HCT116 (cell line): ENCODE measurements around the gene SMYD3.

Experiments
- CBX3 ChIP-seq: IDR thresholded peaks from 2 replicates; pipeline ENCODE4 v1.6.1; 2012; ENCODE audit warnings: low read depth
- EGR1 ChIP-seq: IDR thresholded peaks from 2 replicates; pipeline ENCODE4 v1.6.1; 2012; ENCODE audit warnings: low read depth
- EZH2phosphoT487 ChIP-seq: fragments of 200-600 bp; IDR thresholded peaks from 2 replicates; pipeline ENCODE4 v1.6.1; 2018; ENCODE audit warnings: antibody characterized with exemption, borderline replicate concordance
- POLR2A ChIP-seq: IDR thresholded peaks from 2 replicates; pipeline ENCODE4 v1.7.0; 2011; ENCODE audit warnings: borderline replicate concordance; ENCODE audit not compliant: insufficient read depth, insufficient read length; ENCODE audit errors: extremely low read depth
- RAD21 ChIP-seq: IDR thresholded peaks from 2 replicates; pipeline ENCODE4 v1.6.1; 2012; ENCODE audit warnings: low read depth, mild to moderate bottlenecking
- SP1 ChIP-seq: IDR thresholded peaks from 2 replicates; pipeline ENCODE4 v1.6.1; 2012; ENCODE audit warnings: low read depth
- SRF ChIP-seq: IDR thresholded peaks from 2 replicates; pipeline ENCODE4 v1.6.1; 2012; ENCODE audit warnings: low read depth
- TCF7L2 ChIP-seq: IDR thresholded peaks from 2 replicates; pipeline ENCODE4 v1.7.0; 2011; ENCODE audit warnings: borderline replicate concordance, inconsistent platforms; ENCODE audit not compliant: insufficient read depth, insufficient read length; ENCODE audit errors: extremely low read depth
- TF ChIP-seq, protein P1 (sequence below), 3 experiments: fragments of 200-600 bp in 1 of 3; sonication (generic) in 1 of 3; IDR thresholded peaks in 2 of 3; conservative IDR thresholded peaks in 1 of 3; 2 replicates each; pipeline ENCODE4 v1.5.1; 2012 to 2017; ENCODE audit warnings: low read depth in 2 of 3, low read length in 2 of 3, antibody characterized with exemption in 1 of 3, borderline replicate concordance in 1 of 3, control low read depth in 1 of 3, mild to moderate bottlenecking in 1 of 3, mixed read lengths in 1 of 3, mixed run types in 1 of 3, moderate library complexity in 1 of 3; ENCODE audit not compliant: insufficient read depth in 1 of 3
- TF ChIP-seq, protein P2 (sequence below): IDR thresholded peaks from 2 replicates; pipeline ENCODE4 v1.6.1; 2012

DNA sequence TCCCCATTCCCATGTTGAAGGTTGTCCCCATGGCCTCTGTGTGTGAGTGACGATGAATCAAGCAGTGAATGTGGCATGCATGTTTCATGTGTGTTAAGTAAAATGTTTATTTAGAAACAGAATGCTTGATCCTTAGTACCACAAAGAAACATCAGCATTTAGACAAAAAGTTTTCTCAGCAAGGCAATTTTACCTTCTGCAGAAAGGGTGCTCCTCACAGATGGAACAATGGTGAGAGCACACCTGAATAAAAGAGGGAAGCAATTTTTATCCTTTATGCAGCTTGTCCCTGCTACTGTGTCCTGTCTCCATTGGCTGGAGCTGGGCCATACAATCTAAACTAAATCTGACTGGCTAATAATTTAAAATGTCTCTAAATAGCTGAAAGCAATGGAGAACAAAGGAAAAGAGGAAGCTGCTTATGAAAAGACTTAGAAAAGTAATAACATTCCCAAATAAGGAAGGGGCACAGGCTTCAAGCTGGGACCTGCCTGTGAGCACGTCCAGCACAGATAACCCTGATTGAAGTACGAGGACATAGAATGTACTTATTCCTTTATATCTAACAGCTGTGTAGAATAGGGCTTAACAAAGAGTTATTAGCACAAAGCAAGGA is 8.4 kb upstream of the SMYD3 start:
- TF ChIP-seq, protein P1, sequence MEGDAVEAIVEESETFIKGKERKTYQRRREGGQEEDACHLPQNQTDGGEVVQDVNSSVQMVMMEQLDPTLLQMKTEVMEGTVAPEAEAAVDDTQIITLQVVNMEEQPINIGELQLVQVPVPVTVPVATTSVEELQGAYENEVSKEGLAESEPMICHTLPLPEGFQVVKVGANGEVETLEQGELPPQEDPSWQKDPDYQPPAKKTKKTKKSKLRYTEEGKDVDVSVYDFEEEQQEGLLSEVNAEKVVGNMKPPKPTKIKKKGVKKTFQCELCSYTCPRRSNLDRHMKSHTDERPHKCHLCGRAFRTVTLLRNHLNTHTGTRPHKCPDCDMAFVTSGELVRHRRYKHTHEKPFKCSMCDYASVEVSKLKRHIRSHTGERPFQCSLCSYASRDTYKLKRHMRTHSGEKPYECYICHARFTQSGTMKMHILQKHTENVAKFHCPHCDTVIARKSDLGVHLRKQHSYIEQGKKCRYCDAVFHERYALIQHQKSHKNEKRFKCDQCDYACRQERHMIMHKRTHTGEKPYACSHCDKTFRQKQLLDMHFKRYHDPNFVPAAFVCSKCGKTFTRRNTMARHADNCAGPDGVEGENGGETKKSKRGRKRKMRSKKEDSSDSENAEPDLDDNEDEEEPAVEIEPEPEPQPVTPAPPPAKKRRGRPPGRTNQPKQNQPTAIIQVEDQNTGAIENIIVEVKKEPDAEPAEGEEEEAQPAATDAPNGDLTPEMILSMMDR (IDR thresholded peaks at IDR 0.05 in 2 of 3, conservative IDR thresholded peaks at IDR 0.05 in 1 of 3; ENCODE audit: borderline replicate concordance in 1 of 3, insufficient read depth in 1 of 3, low read depth in 2 of 3, low read length in 2 of 3): no peak
- TF ChIP-seq EGR1 (no peak), SRF (no peak), POLR2A (no peak), TCF7L2 (no peak), RAD21 (no peak), CBX3 (peak; percentile 93), SP1 (no peak), EZH2phosphoT487 (no peak)
- TF ChIP-seq, protein P2, sequence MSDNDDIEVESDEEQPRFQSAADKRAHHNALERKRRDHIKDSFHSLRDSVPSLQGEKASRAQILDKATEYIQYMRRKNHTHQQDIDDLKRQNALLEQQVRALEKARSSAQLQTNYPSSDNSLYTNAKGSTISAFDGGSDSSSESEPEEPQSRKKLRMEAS: no peak
